ENCODE data around the gene ST6GALNAC5. TPM values are rescaled to one million over a fixed set of nuclear protein-coding genes. Genes with fewer than 3 reads are reported as not detected.

The ST6GALNAC5 gene
- total and polyA plus RNA-seq, 2 of the 13 experiments (the other 11 are each of a cell fraction or from before 2014, with no cell fraction given): not detected

DNA sequence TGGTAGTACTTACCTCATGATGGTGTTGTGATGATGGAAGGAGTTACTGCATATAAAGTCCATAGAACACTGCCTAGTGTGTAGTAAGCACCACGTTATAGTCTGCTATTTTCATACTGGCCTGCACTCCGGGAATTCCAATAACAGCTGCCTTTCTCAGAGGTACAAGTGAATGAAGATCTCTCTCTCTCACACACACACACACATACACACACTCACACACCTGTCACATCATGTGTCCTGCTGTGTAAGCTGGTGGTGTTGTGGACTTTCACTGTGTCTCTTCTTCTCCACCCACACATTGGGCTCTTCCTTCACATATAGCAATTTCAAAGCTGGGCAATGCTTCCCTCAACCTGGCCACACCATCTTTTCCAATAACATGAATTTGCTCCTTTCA is 33.4 kb upstream of the ST6GALNAC5 start:
- in situ Hi-C loops (cut with HindIII; ENCODE audit: extremely low pct_ligation_motif_present, low pct_unique_long_range_greater_than_20kb) (no loop called here), intact Hi-C loops (cut with micrococcal nuclease; ENCODE audit: unreplicated experiment) (no loop called here)
- Histone ChIP-seq H3K4me2 (ENCODE audit: low read depth, low read length) (no peak overlapping the region), H3K4me3 (replicated peaks in 1 of 3; ENCODE audit: insufficient read depth in 1 of 3, low read depth in 2 of 3, low read length in 3 of 3) (no peak overlapping the region), H3K79me2 (ENCODE audit: insufficient read depth, low read length) (no peaks in the 10 kb centered on the region), H3K27me3 (ENCODE audit: control insufficient read depth in 1 of 2, insufficient read depth in 2 of 2, low read length in 2 of 2) (no peaks in the 10 kb centered on the region), H2AFZ (ENCODE audit: low read length) (no peak overlapping the region), H3K4me1 (ENCODE audit: insufficient read depth, low read length) (no peaks in the 10 kb centered on the region), H3K9me3 (ENCODE audit: low read length) (peaks cover 14% of the 10 kb centered on the region; the same call in 1 of the 2 replicates), H3K36me3 (replicated peaks in 1 of 2; ENCODE audit: control insufficient read depth in 1 of 2, insufficient read depth in 2 of 2, low read length in 2 of 2) (no peaks in the 10 kb centered on the region), H3K27ac (ENCODE audit: extremely low read length, insufficient read depth, low read length) (no peak overlapping the region), H4K20me1 (ENCODE audit: insufficient read depth, low read length) (no peaks in the 10 kb centered on the region), H3K9ac (ENCODE audit: insufficient read depth, low read depth, low read length) (no peak overlapping the region)
- ChIA-PET CTCF (ENCODE audit: low intra/inter-chr PET ratio, low total read pairs) (no interaction called here), POLR2A (no interaction called here)
- no peak for FAIRE-seq
- no peak for ATAC-seq
- BruUV-seq (replicated peaks): no TSS peak
- no peak for DNase-seq (ENCODE audit: low spot score)
- WGBS (ENCODE audit: low lambda C conversion rate): 6% methylated on average over 2 of the region's 2 CpGs
- TF ChIP-seq TP53 (CRISPR knock-in tag; conservative IDR thresholded peaks at IDR 0.05) (no peak), NBN (conservative IDR thresholded peaks at IDR 0.05) (no peak), MBD4 (IDR thresholded peaks at IDR 0.05; ENCODE audit: borderline replicate concordance, low read length) (no peak), ESRRA (CRISPR knock-in tag; IDR thresholded peaks at IDR 0.05; ENCODE audit: low read depth) (no peak), CREBL2 (CRISPR knock-in tag; IDR thresholded peaks at IDR 0.05; ENCODE audit: borderline replicate concordance) (no peak)

DNA sequence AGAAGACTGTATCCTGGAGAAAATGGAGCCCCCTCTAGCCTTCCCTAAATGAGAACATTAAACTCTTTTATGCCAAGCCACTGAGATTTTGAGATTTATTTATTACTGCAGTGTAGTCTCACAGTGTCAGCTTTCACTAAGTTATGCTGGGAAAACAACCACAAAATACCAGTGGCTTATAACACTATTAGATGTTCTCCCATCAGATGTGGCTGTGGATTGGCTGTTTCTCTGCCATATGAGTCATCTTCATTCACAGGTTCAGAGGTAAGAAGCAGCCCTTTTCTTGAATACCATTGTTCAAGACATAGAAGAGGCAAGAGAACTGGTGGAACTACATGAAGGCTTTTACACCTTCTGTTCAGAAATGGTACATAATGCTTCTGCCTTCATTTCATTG is 32.1 kb upstream of the ST6GALNAC5 start:
- ChIA-PET CTCF (ENCODE audit: low intra/inter-chr PET ratio, low total read pairs) (no interaction called here), POLR2A (no interaction called here)
- Histone ChIP-seq H3K9me3 (ENCODE audit: low read length) (peaks cover 14% of the 10 kb centered on the region; the same call in 1 of the 2 replicates), H3K9ac (ENCODE audit: insufficient read depth, low read depth, low read length) (no peak overlapping the region), H3K36me3 (replicated peaks in 1 of 2; ENCODE audit: control insufficient read depth in 1 of 2, insufficient read depth in 2 of 2, low read length in 2 of 2) (no peaks in the 10 kb centered on the region), H3K27ac (ENCODE audit: extremely low read length, insufficient read depth, low read length) (no peak overlapping the region), H3K4me1 (ENCODE audit: insufficient read depth, low read length) (no peaks in the 10 kb centered on the region), H2AFZ (ENCODE audit: low read length) (no peak overlapping the region), H3K27me3 (ENCODE audit: control insufficient read depth in 1 of 2, insufficient read depth in 2 of 2, low read length in 2 of 2) (no peaks in the 10 kb centered on the region), H3K79me2 (ENCODE audit: insufficient read depth, low read length) (no peaks in the 10 kb centered on the region), H3K4me3 (replicated peaks in 1 of 3; ENCODE audit: insufficient read depth in 1 of 3, low read depth in 2 of 3, low read length in 3 of 3) (no peak overlapping the region), H3K4me2 (ENCODE audit: low read depth, low read length) (no peak overlapping the region), H4K20me1 (ENCODE audit: insufficient read depth, low read length) (no peaks in the 10 kb centered on the region)
- ATAC-seq (no peak), DNase-seq (ENCODE audit: low spot score) (no peak), FAIRE-seq (no peak)
- no TSS peak for BruUV-seq (replicated peaks)
- intact Hi-C loops (cut with micrococcal nuclease; ENCODE audit: unreplicated experiment) (no loop called here), in situ Hi-C loops (cut with HindIII; ENCODE audit: extremely low pct_ligation_motif_present, low pct_unique_long_range_greater_than_20kb) (no loop called here)
- TF ChIP-seq ZNF335 (CRISPR knock-in tag; IDR thresholded peaks at IDR 0.05): no peak
- TF ChIP-seq THAP8 (CRISPR knock-in tag; IDR thresholded peaks at IDR 0.05; ENCODE audit: borderline replicate concordance): no peak
- TF ChIP-seq ZEB1 (IDR thresholded peaks at IDR 0.05; ENCODE audit: insufficient replicate concordance, low read depth): no peak
- TF ChIP-seq MIER3 (CRISPR knock-in tag; IDR thresholded peaks at IDR 0.05; ENCODE audit: borderline replicate concordance): no peak
- TF ChIP-seq NFIC (IDR thresholded peaks at IDR 0.05; ENCODE audit: low read length): no peak
- TF ChIP-seq GABPB1 (CRISPR knock-in tag; IDR thresholded peaks at IDR 0.05): no peak
- TF ChIP-seq, protein P1, sequence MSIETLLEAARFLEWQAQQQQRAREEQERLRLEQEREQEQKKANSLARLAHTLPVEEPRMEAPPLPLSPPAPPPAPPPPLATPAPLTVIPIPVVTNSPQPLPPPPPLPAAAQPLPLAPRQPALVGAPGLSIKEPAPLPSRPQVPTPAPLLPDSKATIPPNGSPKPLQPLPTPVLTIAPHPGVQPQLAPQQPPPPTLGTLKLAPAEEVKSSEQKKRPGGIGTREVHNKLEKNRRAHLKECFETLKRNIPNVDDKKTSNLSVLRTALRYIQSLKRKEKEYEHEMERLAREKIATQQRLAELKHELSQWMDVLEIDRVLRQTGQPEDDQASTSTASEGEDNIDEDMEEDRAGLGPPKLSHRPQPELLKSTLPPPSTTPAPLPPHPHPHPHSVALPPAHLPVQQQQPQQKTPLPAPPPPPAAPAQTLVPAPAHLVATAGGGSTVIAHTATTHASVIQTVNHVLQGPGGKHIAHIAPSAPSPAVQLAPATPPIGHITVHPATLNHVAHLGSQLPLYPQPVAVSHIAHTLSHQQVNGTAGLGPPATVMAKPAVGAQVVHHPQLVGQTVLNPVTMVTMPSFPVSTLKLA (IDR thresholded peaks at IDR 0.05): no peak
- TF ChIP-seq SOX6 (IDR thresholded peaks at IDR 0.05): no peak
- TF ChIP-seq SOX6 (CRISPR knock-in tag; IDR thresholded peaks at IDR 0.05): no peak
- no peak for TF ChIP-seq ZNF562 (CRISPR knock-in tag; IDR thresholded peaks at IDR 0.05; ENCODE audit: borderline replicate concordance)
- TF ChIP-seq ZIK1 (CRISPR knock-in tag; IDR thresholded peaks at IDR 0.05; ENCODE audit: borderline replicate concordance, low read depth): no peak
- TF ChIP-seq, protein P2, sequence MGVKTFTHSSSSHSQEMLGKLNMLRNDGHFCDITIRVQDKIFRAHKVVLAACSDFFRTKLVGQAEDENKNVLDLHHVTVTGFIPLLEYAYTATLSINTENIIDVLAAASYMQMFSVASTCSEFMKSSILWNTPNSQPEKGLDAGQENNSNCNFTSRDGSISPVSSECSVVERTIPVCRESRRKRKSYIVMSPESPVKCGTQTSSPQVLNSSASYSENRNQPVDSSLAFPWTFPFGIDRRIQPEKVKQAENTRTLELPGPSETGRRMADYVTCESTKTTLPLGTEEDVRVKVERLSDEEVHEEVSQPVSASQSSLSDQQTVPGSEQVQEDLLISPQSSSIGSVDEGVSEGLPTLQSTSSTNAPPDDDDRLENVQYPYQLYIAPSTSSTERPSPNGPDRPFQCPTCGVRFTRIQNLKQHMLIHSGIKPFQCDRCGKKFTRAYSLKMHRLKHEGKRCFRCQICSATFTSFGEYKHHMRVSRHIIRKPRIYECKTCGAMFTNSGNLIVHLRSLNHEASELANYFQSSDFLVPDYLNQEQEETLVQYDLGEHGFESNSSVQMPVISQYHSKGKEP (CRISPR knock-in tag; IDR thresholded peaks at IDR 0.05): no peak
- TF ChIP-seq RBM39 (IDR thresholded peaks at IDR 0.05; ENCODE audit: low read depth, low read length, poor library complexity, severe bottlenecking): no peak

All from HepG2 (cell line).